ENCODE results near the gene RFNG.

The RFNG gene

DNA sequence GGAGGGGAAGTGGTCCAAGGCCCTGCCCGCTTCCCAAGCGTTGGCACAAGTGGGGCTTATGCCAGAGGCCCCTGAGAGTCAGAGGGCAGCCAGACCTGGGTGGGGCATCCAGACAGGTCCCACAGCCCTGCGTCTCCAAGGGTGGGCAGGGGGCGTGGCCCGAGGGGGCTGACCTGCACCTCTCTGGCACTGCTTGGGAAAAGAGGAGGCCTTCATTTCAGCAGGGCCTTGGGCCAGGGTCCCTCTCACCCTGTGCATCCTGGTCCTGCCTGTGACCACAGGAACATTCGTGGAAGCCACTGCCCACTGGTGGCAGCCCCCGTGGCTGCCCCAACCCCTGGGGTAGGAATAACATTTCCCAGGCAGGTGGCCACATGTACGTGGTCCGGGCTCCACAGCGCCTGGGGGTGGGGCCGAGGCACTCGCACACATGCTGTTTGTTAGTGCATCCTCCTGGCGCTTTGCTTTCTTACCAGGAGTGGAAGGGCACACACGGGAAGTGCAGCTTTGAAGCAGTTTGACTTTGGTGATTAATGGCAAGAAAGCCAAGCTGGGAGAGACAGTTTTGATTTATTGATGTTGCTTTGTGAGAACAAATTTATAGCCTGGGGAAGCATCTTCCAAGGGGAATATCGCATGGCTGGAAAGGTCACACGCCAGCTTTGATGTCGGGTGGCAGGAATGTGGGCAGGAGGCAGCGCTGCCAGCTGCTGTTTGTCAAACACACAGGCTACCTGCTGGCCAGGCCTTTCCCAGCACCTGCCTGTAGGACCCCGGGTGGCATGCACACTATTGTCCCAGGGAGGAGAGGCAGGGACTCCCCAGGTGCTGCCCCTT lies 33.2 kb downstream of the RFNG start:
- Histone ChIP-seq H3K4me3 (ENCODE audit: control insufficient read depth in 1 of 7, extremely low read depth in 1 of 7, insufficient read depth in 4 of 7, low read depth in 2 of 7, low read length in 6 of 7) (no peak overlapping the region), H3K27ac (ENCODE audit: insufficient read depth in 1 of 2, low read depth in 1 of 2, low read length in 2 of 2, poor library complexity in 1 of 2, severe bottlenecking in 2 of 2) (no peak overlapping the region), H3K9me3 (ENCODE audit: control extremely low read depth in 1 of 5, control insufficient read depth in 4 of 5, insufficient read depth in 2 of 5, low read depth in 1 of 5, low read length in 4 of 5) (no peaks in the 10 kb centered on the region), H3K36me3 (ENCODE audit: control insufficient read depth in 4 of 4, insufficient read depth in 4 of 4, low read length in 3 of 4) (peaks cover 0 to 17% (median 7%) of the 10 kb centered on the region in 4 experiments), H3K27me3 (replicated peaks in 2 of 5; ENCODE audit: control insufficient read depth in 4 of 5, insufficient read depth in 5 of 5, low read length in 4 of 5) (no peaks in the 10 kb centered on the region), H3K4me1 (ENCODE audit: control extremely low read depth in 1 of 4, control insufficient read depth in 4 of 4, insufficient read depth in 4 of 4, low read length in 3 of 4) (peaks cover 0 to 25% (median 21%) of the 10 kb centered on the region in 4 experiments)
- CTCF ChIA-PET = interaction anchor here (1.3 to 6.8 kb wide), 4 partner anchors 11 to 64 kb away, joined by 3 to 117 read pairs (median 20); partner anchors contain the start of gene NOTUM
- POLR2A ChIA-PET = no interaction called here
- no peak for DNase-seq
- WGBS (ENCODE audit: insufficient coverage) = 86% methylated on average over 15 of the region's 19 CpGs

DNA sequence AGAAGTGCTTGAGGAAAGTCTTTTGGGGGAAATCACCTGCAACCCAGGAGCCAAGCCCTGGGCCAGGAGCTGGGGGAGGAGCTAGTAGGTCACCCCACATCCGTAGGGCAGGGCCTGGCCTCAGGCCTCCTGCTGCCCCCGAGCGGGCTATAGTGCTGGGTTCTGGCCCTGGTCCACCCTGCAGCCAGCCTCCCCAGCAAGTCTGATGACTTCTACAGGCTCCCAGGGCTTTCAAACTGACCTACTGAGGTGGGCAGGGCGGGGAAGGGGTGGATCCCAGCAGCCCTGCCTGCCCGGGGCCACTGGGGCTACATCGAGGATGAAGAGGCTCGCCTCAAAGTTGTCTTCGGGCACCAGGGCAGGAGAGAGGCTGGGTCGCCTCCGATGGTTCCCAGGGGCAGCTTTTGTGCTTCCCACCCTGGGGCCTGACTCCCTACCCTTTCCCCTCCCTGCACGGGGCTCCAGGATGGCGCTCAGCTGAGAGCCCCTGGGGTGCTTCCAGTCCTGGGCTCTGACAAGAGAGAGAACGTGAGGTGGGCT lies 33.9 kb downstream of the RFNG start:
- no peak overlapping the region for H3K4me3 ChIP-seq (ENCODE audit: control insufficient read depth in 1 of 7, extremely low read depth in 1 of 7, insufficient read depth in 4 of 7, low read depth in 2 of 7, low read length in 6 of 7)
- H3K27ac ChIP-seq (ENCODE audit: insufficient read depth in 1 of 2, low read depth in 1 of 2, low read length in 2 of 2, poor library complexity in 1 of 2, severe bottlenecking in 2 of 2) = no peak overlapping the region
- DNase-seq = no peak
- H3K9me3 ChIP-seq (ENCODE audit: control extremely low read depth in 1 of 5, control insufficient read depth in 4 of 5, insufficient read depth in 2 of 5, low read depth in 1 of 5, low read length in 4 of 5) = no peaks in the 10 kb centered on the region
- H3K27me3 ChIP-seq (replicated peaks in 2 of 5; ENCODE audit: control insufficient read depth in 4 of 5, insufficient read depth in 5 of 5, low read length in 4 of 5) = no peaks in the 10 kb centered on the region
- H3K36me3 ChIP-seq (ENCODE audit: control insufficient read depth in 4 of 4, insufficient read depth in 4 of 4, low read length in 3 of 4) = peaks cover 0 to 17% (median 7%) of the 10 kb centered on the region in 4 experiments
- 95% methylated on average over 11 of the region's 13 CpGs for WGBS (ENCODE audit: insufficient coverage)
- peaks cover 0 to 30% (median 27%) of the 10 kb centered on the region in 4 experiments for H3K4me1 ChIP-seq (ENCODE audit: control extremely low read depth in 1 of 4, control insufficient read depth in 4 of 4, insufficient read depth in 4 of 4, low read length in 3 of 4)
- ChIA-PET CTCF (interaction anchor here (2.7 kb wide), 2 partner anchors 12 to 58 kb away, joined by 11 to 20 read pairs; partner anchors contain the start of gene NOTUM), POLR2A (no interaction called here)

DNA sequence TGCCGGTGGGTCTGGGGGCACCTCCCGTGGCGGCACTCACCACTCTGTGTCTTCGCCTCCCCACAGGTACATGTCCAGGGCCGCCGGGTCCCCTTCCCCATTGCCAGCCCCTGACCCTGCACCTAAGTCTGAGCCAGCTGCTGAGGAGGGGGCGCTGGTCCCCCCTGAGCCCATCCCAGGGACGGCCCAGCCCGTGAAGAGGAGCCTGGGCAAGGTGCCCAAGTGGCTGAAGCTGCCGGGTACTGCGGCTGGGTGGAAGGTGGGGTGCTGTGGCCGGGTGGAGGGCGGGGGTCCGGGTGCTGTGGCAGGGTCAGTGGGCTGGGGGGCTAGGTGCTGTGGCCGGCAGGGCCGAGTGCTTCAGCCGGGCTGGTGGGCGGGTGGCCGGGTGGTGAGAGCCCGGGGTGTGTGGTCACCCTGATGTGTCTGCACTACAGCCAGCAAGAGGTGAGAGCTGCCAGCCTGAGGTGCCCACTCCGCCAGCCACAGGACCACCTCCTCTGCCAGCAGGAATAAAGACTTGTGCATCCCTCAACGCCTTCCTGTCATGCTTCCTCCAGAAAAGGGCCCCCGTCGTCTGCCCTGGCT lies 34.6 kb downstream of the RFNG start:
- H3K4me3 ChIP-seq (ENCODE audit: control insufficient read depth in 1 of 7, extremely low read depth in 1 of 7, insufficient read depth in 4 of 7, low read depth in 2 of 7, low read length in 6 of 7) = no peak overlapping the region
- H3K36me3 ChIP-seq (ENCODE audit: control insufficient read depth in 4 of 4, insufficient read depth in 4 of 4, low read length in 3 of 4) = peaks cover 0 to 17% (median 7%) of the 10 kb centered on the region in 4 experiments
- no peak overlapping the region for H3K27ac ChIP-seq (ENCODE audit: insufficient read depth in 1 of 2, low read depth in 1 of 2, low read length in 2 of 2, poor library complexity in 1 of 2, severe bottlenecking in 2 of 2)
- no peaks in the 10 kb centered on the region for H3K9me3 ChIP-seq (ENCODE audit: control extremely low read depth in 1 of 5, control insufficient read depth in 4 of 5, insufficient read depth in 2 of 5, low read depth in 1 of 5, low read length in 4 of 5)
- H3K27me3 ChIP-seq (replicated peaks in 2 of 5; ENCODE audit: control insufficient read depth in 4 of 5, insufficient read depth in 5 of 5, low read length in 4 of 5) = no peaks in the 10 kb centered on the region
- 94% methylated on average over 22 of the region's 24 CpGs for WGBS (ENCODE audit: insufficient coverage)
- peaks cover 0 to 33% (median 30%) of the 10 kb centered on the region in 4 experiments for H3K4me1 ChIP-seq (ENCODE audit: control extremely low read depth in 1 of 4, control insufficient read depth in 4 of 4, insufficient read depth in 4 of 4, low read length in 3 of 4)
- CTCF ChIA-PET = interaction anchor here (1.0 to 2.7 kb wide), 4 partner anchors 14 to 62 kb away, joined by 3 to 20 read pairs (median 4); partner anchors contain the start of gene NOTUM
- no peak for DNase-seq
- POLR2A ChIA-PET = interaction anchor here (0.7 kb wide), 1 partner anchor 58 kb away, joined by 3 read pairs; no protein-coding TSS in a partner anchor

DNA sequence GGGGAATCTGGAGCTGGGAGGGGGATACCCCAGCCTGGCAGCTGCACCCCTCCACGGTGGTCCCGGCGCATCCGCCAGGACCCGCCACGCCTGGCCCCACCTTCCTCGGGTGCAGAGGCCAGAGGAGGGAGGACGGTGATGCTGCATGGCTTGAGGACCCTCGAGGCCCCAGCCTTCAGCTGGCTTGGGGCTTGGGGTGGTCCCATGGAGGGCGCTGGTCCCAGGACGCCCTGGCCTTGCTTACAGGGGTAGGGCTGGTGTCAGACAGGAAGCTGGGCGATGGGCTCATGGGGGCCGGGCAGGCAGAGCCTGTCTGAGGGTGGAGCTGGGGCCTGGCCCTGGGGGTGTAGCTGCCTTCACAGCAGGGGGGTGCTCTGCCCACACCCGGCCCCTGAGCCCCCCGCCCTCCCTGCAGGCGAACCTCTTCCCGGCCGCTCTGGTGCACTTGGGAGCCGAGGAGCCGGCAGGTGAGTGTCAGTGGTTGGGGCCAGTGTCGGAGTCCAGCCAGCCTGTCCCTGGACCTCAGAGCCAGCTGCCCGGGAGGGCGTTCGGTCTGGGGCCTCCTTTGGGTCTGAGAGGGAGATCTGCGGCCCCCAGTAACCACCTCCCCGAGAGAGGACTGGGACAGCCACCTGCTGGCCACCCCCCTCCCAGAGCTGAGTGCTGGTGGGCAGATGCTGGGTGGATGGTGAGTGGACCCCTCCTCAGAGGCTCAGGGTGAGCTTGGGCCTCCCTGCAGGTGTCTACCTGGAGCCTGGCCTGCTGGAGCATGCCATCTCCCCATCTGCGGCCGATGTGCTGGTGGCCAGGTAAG lies 35.3 kb downstream of the RFNG start:
- Histone ChIP-seq H3K27ac (ENCODE audit: insufficient read depth in 1 of 2, low read depth in 1 of 2, low read length in 2 of 2, poor library complexity in 1 of 2, severe bottlenecking in 2 of 2) (no peak overlapping the region), H3K36me3 (ENCODE audit: control insufficient read depth in 4 of 4, insufficient read depth in 4 of 4, low read length in 3 of 4) (peaks cover 0 to 19% (median 9%) of the 10 kb centered on the region in 4 experiments), H3K9me3 (ENCODE audit: control extremely low read depth in 1 of 5, control insufficient read depth in 4 of 5, insufficient read depth in 2 of 5, low read depth in 1 of 5, low read length in 4 of 5) (no peaks in the 10 kb centered on the region), H3K4me3 (ENCODE audit: control insufficient read depth in 1 of 7, extremely low read depth in 1 of 7, insufficient read depth in 4 of 7, low read depth in 2 of 7, low read length in 6 of 7) (no peak overlapping the region), H3K4me1 (ENCODE audit: control extremely low read depth in 1 of 4, control insufficient read depth in 4 of 4, insufficient read depth in 4 of 4, low read length in 3 of 4) (peaks cover 0 to 31% (median 29%) of the 10 kb centered on the region in 4 experiments), H3K27me3 (replicated peaks in 2 of 5; ENCODE audit: control insufficient read depth in 4 of 5, insufficient read depth in 5 of 5, low read length in 4 of 5) (no peaks in the 10 kb centered on the region)
- no peak for DNase-seq
- CTCF ChIA-PET = interaction anchor here (1.0 to 2.7 kb wide), 4 partner anchors 14 to 62 kb away, joined by 3 to 20 read pairs (median 4); partner anchors contain the start of gene NOTUM
- POLR2A ChIA-PET = interaction anchor here (0.7 kb wide), 1 partner anchor 57 kb away, joined by 3 read pairs; no protein-coding TSS in a partner anchor
- 94% methylated on average over 18 of the region's 28 CpGs for WGBS (ENCODE audit: insufficient coverage)

DNA sequence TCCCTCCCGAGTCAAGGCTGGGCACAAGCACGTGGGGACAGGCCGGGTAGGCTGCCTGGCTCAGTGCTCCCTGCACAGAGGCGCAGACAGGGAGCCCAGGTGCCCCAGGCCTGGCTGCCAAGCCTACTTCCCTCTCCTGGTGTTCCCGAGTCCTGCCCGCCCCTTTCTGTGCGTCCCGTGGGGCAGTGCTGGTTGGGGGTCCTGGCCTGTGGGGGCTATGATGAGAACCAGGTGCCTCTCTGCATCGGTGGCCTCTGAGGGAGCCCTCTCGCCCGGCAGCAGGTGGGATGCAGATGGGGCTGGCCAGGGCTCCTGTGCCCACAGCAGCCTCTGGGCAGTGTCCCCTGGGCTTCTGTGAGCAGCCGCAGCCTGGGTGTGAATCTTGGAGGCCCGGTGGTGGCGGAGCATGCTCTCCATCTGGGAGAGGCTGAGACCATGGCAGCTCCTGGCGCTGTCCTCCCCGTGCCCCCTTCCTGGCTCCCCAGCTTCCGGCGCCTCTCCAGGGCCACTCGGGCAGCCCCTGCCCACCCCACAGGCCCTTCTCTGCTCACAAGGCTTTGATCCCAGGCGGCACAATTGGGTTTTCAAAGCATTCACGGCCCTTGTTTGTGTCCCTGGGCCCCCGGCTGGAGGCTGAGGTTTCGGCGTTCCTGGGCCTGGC lies 36.2 kb downstream of the RFNG start:
- H3K27me3 ChIP-seq (replicated peaks in 2 of 5; ENCODE audit: control insufficient read depth in 4 of 5, insufficient read depth in 5 of 5, low read length in 4 of 5) = no peaks in the 10 kb centered on the region
- no peak overlapping the region for H3K27ac ChIP-seq (ENCODE audit: insufficient read depth in 1 of 2, low read depth in 1 of 2, low read length in 2 of 2, poor library complexity in 1 of 2, severe bottlenecking in 2 of 2)
- 95% methylated on average over 18 of the region's 24 CpGs for WGBS (ENCODE audit: insufficient coverage)
- no peaks in the 10 kb centered on the region for H3K9me3 ChIP-seq (ENCODE audit: control extremely low read depth in 1 of 5, control insufficient read depth in 4 of 5, insufficient read depth in 2 of 5, low read depth in 1 of 5, low read length in 4 of 5)
- peaks cover 0 to 19% (median 9%) of the 10 kb centered on the region in 4 experiments for H3K36me3 ChIP-seq (ENCODE audit: control insufficient read depth in 4 of 4, insufficient read depth in 4 of 4, low read length in 3 of 4)
- DNase-seq = no peak
- H3K4me1 ChIP-seq (ENCODE audit: control extremely low read depth in 1 of 4, control insufficient read depth in 4 of 4, insufficient read depth in 4 of 4, low read length in 3 of 4) = peaks cover 0 to 30% (median 26%) of the 10 kb centered on the region in 4 experiments
- CTCF ChIA-PET = interaction anchor here (1.0 to 2.7 kb wide), 3 partner anchors 55 to 61 kb away, joined by 3 to 20 read pairs (median 4); partner anchors contain the start of gene NOTUM
- H3K4me3 ChIP-seq (ENCODE audit: control insufficient read depth in 1 of 7, extremely low read depth in 1 of 7, insufficient read depth in 4 of 7, low read depth in 2 of 7, low read length in 6 of 7) = no peak overlapping the region
- POLR2A ChIA-PET = no interaction called here

DNA sequence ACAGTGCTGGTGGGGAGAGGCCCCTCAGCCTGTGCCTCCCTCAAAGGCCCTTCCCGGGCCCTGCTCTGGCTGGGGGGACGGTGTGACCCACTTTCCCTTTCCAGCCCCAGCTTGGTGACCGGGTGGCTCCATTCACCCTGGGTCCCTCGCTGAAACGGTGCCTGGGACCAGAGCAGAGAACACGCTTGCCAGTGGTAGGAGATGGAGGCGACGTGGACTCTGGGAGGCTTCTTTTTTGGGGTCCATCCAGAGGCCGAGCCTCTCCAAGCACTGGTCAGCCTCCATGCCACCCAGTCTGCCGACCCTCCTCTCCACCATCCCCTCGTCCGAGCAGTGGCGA lies 36.7 kb downstream of the RFNG start:
- no peaks in the 10 kb centered on the region for H3K27me3 ChIP-seq (replicated peaks in 2 of 5; ENCODE audit: control insufficient read depth in 4 of 5, insufficient read depth in 5 of 5, low read length in 4 of 5)
- POLR2A ChIA-PET = no interaction called here
- H3K4me3 ChIP-seq (ENCODE audit: control insufficient read depth in 1 of 7, extremely low read depth in 1 of 7, insufficient read depth in 4 of 7, low read depth in 2 of 7, low read length in 6 of 7) = no peak overlapping the region
- H3K4me1 ChIP-seq (ENCODE audit: control extremely low read depth in 1 of 4, control insufficient read depth in 4 of 4, insufficient read depth in 4 of 4, low read length in 3 of 4) = peaks cover 0 to 30% (median 26%) of the 10 kb centered on the region in 4 experiments
- H3K27ac ChIP-seq (ENCODE audit: insufficient read depth in 1 of 2, low read depth in 1 of 2, low read length in 2 of 2, poor library complexity in 1 of 2, severe bottlenecking in 2 of 2) = no peak overlapping the region
- H3K36me3 ChIP-seq (ENCODE audit: control insufficient read depth in 4 of 4, insufficient read depth in 4 of 4, low read length in 3 of 4) = peaks cover 0 to 19% (median 9%) of the 10 kb centered on the region in 4 experiments
- DNase-seq = no peak
- CTCF ChIA-PET = no interaction called here
- WGBS (ENCODE audit: insufficient coverage) = 88% methylated on average over 10 of the region's 13 CpGs
- H3K9me3 ChIP-seq (ENCODE audit: control extremely low read depth in 1 of 5, control insufficient read depth in 4 of 5, insufficient read depth in 2 of 5, low read depth in 1 of 5, low read length in 4 of 5) = no peaks in the 10 kb centered on the region
